ENCODE results near the gene RPS6KA3. TPM values are rescaled to one million over a fixed set of nuclear protein-coding genes. Genes with fewer than 3 reads are reported as not detected.

RPS6KA3 gene
- total RNA-seq, 4 donors from 2014 or later, result 41.1 to 56.7 (median 50.7) TPM

- no peaks in the 10 kb centered on the region for H3K27me3 ChIP-seq
- peaks cover 0 to 1% (median 0%) of the 10 kb centered on the region in 3 donors for H3K36me3 ChIP-seq
- H3K4me1 ChIP-seq, result no peaks in the 10 kb centered on the region
- TF ChIP-seq CTCF (IDR thresholded peaks at IDR 0.05) (no peak), POLR2A (IDR thresholded peaks at IDR 0.05) (no peak)
- H3K9me3 ChIP-seq, result no peaks in the 10 kb centered on the region
- H3K4me3 ChIP-seq, result no peak overlapping the region
- no peak overlapping the region for H3K27ac ChIP-seq
- no peak for DNase-seq
These were observed 28.8 kb downstream of the RPS6KA3 start for GRCh38 chrX:20237864-20238263.

GRCh38 chrX:20235755-20236154 lies 31.0 kb downstream of the RPS6KA3 start:
- DNase-seq, result no peak
- Histone ChIP-seq H3K27ac (no peak overlapping the region), H3K36me3 (peaks cover 0 to 8% (median 0%) of the 10 kb centered on the region in 3 donors), H3K9me3 (no peaks in the 10 kb centered on the region), H3K27me3 (no peaks in the 10 kb centered on the region), H3K4me1 (no peaks in the 10 kb centered on the region), H3K4me3 (no peak overlapping the region)
- no peak for TF ChIP-seq CTCF (IDR thresholded peaks at IDR 0.05)
- TF ChIP-seq POLR2A (IDR thresholded peaks at IDR 0.05), result no peak

GRCh38 chrX:20233336-20233735 lies 33.4 kb downstream of the RPS6KA3 start:
- Histone ChIP-seq H3K27me3 (no peaks in the 10 kb centered on the region), H3K4me3 (no peak overlapping the region), H3K27ac (no peak overlapping the region), H3K4me1 (no peaks in the 10 kb centered on the region), H3K36me3 (peaks cover 0 to 8% (median 0%) of the 10 kb centered on the region in 3 donors), H3K9me3 (no peaks in the 10 kb centered on the region)
- DNase-seq, result no peak
- TF ChIP-seq POLR2A (IDR thresholded peaks at IDR 0.05) (no peak), CTCF (IDR thresholded peaks at IDR 0.05) (no peak)

- DNase-seq, result no peak
- Histone ChIP-seq H3K4me3 (no peak overlapping the region), H3K27me3 (no peaks in the 10 kb centered on the region), H3K9me3 (no peaks in the 10 kb centered on the region), H3K4me1 (no peaks in the 10 kb centered on the region), H3K36me3 (peaks cover 0 to 8% (median 0%) of the 10 kb centered on the region in 3 donors), H3K27ac (no peak overlapping the region)
- TF ChIP-seq CTCF (IDR thresholded peaks at IDR 0.05) (no peak), POLR2A (IDR thresholded peaks at IDR 0.05) (no peak)
These were observed 35.1 kb downstream of the RPS6KA3 start for GRCh38 chrX:20231598-20231997.

- H3K4me3 ChIP-seq, result no peak overlapping the region
- H3K27ac ChIP-seq, result no peak overlapping the region
- peaks cover 0 to 8% (median 0%) of the 10 kb centered on the region in 3 donors for H3K36me3 ChIP-seq
- H3K4me1 ChIP-seq, result no peaks in the 10 kb centered on the region
- H3K9me3 ChIP-seq, result no peaks in the 10 kb centered on the region
- H3K27me3 ChIP-seq, result no peaks in the 10 kb centered on the region
- DNase-seq, result no peak
- TF ChIP-seq POLR2A (IDR thresholded peaks at IDR 0.05), result no peak
- no peak for TF ChIP-seq CTCF (IDR thresholded peaks at IDR 0.05)
These were observed 36.3 kb downstream of the RPS6KA3 start for GRCh38 chrX:20230406-20230805.

- Histone ChIP-seq H3K27ac (no peak overlapping the region), H3K4me3 (no peak overlapping the region), H3K4me1 (no peaks in the 10 kb centered on the region), H3K9me3 (no peaks in the 10 kb centered on the region), H3K27me3 (no peaks in the 10 kb centered on the region), H3K36me3 (peaks cover 0 to 8% (median 0%) of the 10 kb centered on the region in 3 donors)
- TF ChIP-seq POLR2A (IDR thresholded peaks at IDR 0.05), result no peak
- TF ChIP-seq CTCF (IDR thresholded peaks at IDR 0.05), result no peak
- DNase-seq, result no peak
These were observed 37.6 kb downstream of the RPS6KA3 start for GRCh38 chrX:20229155-20229554.

All from Peyer's patch (tissue), 4 donors.